GM23338 (cell line): ENCODE data around the gene CD44. TPM values are rescaled to one million over a fixed set of nuclear protein-coding genes. Genes with fewer than 3 reads are reported as not detected.

Experiments
- ATAC-seq: fragments of 200-7000 bp; cut with Tn5 transposase; 3 replicates; pipeline ENCODE4 v1.9.1; 2020
- DNase-seq: peaks from one replicate; pipeline ENCODE4 v3.0.0-alpha.2; 2015; ENCODE audit warnings: low spot score
- H2AFZ ChIP-seq: fragments of 200-600 bp; sonication (generic); 2 replicates; pipeline ENCODE4 v1.8.0; 2016; ENCODE audit warnings: antibody characterized with exemption, mild to moderate bottlenecking, moderate library complexity
- H3F3A ChIP-seq: fragments of 200-600 bp; sonication (generic); replicated peaks from 2 replicates; pipeline ENCODE4 v1.8.0; 2017; ENCODE audit warnings: antibody characterized with exemption, mixed run types, low read depth
- H3K27ac ChIP-seq: fragments of 200-600 bp; sonication (generic); 2 replicates; pipeline ENCODE4 v1.6.1; 2016; ENCODE audit warnings: low read depth
- H3K27me3 ChIP-seq: fragments of 200-600 bp; sonication (generic); 2 replicates; pipeline ENCODE4 v1.8.0; 2016; ENCODE audit warnings: mild to moderate bottlenecking, mixed run types, moderate library complexity; ENCODE audit not compliant: insufficient read depth
- H3K36me3 ChIP-seq: fragments of 200-600 bp; sonication (generic); 2 replicates; pipeline ENCODE4 v1.8.0; 2016; ENCODE audit warnings: mild to moderate bottlenecking; ENCODE audit not compliant: insufficient read depth
- H3K4me1 ChIP-seq: fragments of 200-600 bp; sonication (generic); 2 replicates; pipeline ENCODE4 v1.8.0; 2016; ENCODE audit warnings: mild to moderate bottlenecking, moderate library complexity; ENCODE audit not compliant: insufficient read depth
- H3K4me2 ChIP-seq: fragments of 200-600 bp; sonication (generic); 2 replicates; pipeline ENCODE4 v1.7.1; 2017; ENCODE audit warnings: mixed run types
- H3K4me3 ChIP-seq: fragments of 200-600 bp; sonication (generic); 2 replicates; pipeline ENCODE4 v1.6.1; 2016; ENCODE audit warnings: mixed run types
- H3K79me2 ChIP-seq: fragments of 200-600 bp; sonication (generic); replicated peaks from 2 replicates; pipeline ENCODE4 v1.8.0; 2017; ENCODE audit warnings: mild to moderate bottlenecking; ENCODE audit not compliant: insufficient read depth
- H3K9me2 ChIP-seq: fragments of 200-600 bp; sonication (generic); 2 replicates; pipeline ENCODE4 v1.8.0; 2017; ENCODE audit not compliant: insufficient read depth
- H4K20me1 ChIP-seq: fragments of 200-600 bp; sonication (generic); replicated peaks from 2 replicates; pipeline ENCODE4 v1.8.0; 2017; ENCODE audit warnings: mild to moderate bottlenecking; ENCODE audit not compliant: insufficient read depth
- H3K27ac Mint-ChIP-seq: 2 replicates; pipeline ENCODE4 v1.8.0; 2020; ENCODE audit warnings: inconsistent platforms, mild to moderate bottlenecking, moderate library complexity, mixed read lengths
- H3K27me3 Mint-ChIP-seq: 3 replicates; pipeline ENCODE4 v1.8.0; 2022; ENCODE audit warnings: low read depth, mild to moderate bottlenecking, moderate library complexity, mixed read lengths, inconsistent platforms; ENCODE audit not compliant: insufficient read depth, poor library complexity
- H3K36me3 Mint-ChIP-seq: 3 replicates; pipeline ENCODE4 v1.8.0; 2021; ENCODE audit warnings: low read depth, mild to moderate bottlenecking, inconsistent platforms, moderate library complexity, mixed read lengths
- H3K4me1 Mint-ChIP-seq: 3 replicates; pipeline ENCODE4 v1.8.0; 2020; ENCODE audit warnings: mild to moderate bottlenecking, inconsistent platforms, mixed read lengths
- H3K4me3 Mint-ChIP-seq: 3 replicates; pipeline ENCODE4 v1.8.0; 2021; ENCODE audit warnings: moderate library complexity, mild to moderate bottlenecking, inconsistent platforms, mixed read lengths
- H3K9me3 Mint-ChIP-seq: 3 replicates; pipeline ENCODE4 v1.8.0; 2020; ENCODE audit warnings: moderate library complexity, mild to moderate bottlenecking, inconsistent platforms, mixed read lengths
- CREB1 ChIP-seq: fragments of 250-450 bp; sonication (Bioruptor Pico); IDR thresholded peaks from 2 replicates; pipeline ENCODE4 v1.5.0; 2020; ENCODE audit warnings: low read depth, mild to moderate bottlenecking, moderate library complexity
- JUNB ChIP-seq: IDR thresholded peaks from one replicate; pipeline ENCODE4 v1.6.1; 2016; ENCODE audit warnings: antibody characterized with exemption; ENCODE audit not compliant: unreplicated experiment
- NANOG ChIP-seq: IDR thresholded peaks from 2 replicates; pipeline ENCODE4 v1.6.1; 2016; ENCODE audit warnings: antibody characterized with exemption, borderline replicate concordance
- STAT1 ChIP-seq: IDR thresholded peaks from one replicate; pipeline ENCODE4 v1.6.1; 2016; ENCODE audit warnings: antibody characterized with exemption; ENCODE audit not compliant: unreplicated experiment
- polyA plus RNA-seq: library from polyadenylated mRNA; unstranded; fragments of >200 nt; fragmentation: Nextera tagmentation; extraction: Ambion mirVana; gene quantifications from 2 replicates; pipeline ENCODE4 v1.2.1, GENCODE V29; 2016
- total RNA-seq: library from RNA; depleted of rRNA; stranded (reverse); fragments of >200 nt; shearing (Covaris generic); gene quantifications from 2 replicates; pipeline ENCODE4 v1.2.3, GENCODE V29; 2014
- TF ChIP-seq, protein P1 (sequence below): fragments of 250-450 bp; sonication (Bioruptor Pico); IDR thresholded peaks from 2 replicates; pipeline ENCODE4 v1.5.0; 2020; ENCODE audit warnings: mild to moderate bottlenecking, moderate library complexity
- TF ChIP-seq, protein P2 (sequence below): IDR thresholded peaks from one replicate; pipeline ENCODE4 v1.6.1; 2018; ENCODE audit warnings: antibody characterized with exemption; ENCODE audit not compliant: unreplicated experiment
- TF ChIP-seq, protein P3 (sequence below): IDR thresholded peaks from 2 replicates; pipeline ENCODE4 v1.6.1; 2016; ENCODE audit warnings: antibody characterized with exemption
- TF ChIP-seq, protein P4 (sequence below), 2 experiments: fragments of 200-600 bp in 1 of 2; sonication (generic) in 1 of 2; conservative IDR thresholded peaks; 2 replicates each; pipeline versions ENCODE4 v1.5.1 to v1.6.1; 2016 to 2017; ENCODE audit warnings: antibody characterized with exemption in 2 of 2, low read depth in 2 of 2, mild to moderate bottlenecking in 2 of 2, moderate library complexity in 1 of 2

CD44 gene
- total and polyA plus RNA-seq, 2 experiments from 2014 or later = 4.0 to 10.1 TPM

DNA sequence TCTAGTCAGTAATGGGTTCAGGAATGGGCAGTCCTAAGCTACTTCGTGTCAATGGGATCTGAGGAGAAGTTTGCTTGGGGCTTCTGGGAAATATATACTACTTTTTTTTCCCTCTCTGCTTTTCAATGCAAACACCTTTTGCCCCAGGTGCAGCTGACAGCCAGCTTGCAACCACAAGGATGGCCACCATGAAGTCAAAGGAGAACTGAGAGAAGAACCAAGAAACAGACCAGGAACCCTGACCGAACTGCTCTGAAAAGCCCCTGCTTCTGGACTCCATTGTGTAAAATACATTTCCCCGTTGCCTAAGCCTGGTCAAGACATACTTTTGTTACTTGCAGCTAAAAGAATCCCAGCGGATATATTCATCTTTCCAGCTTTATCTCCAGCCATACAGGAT, 20.1 kb upstream of the CD44 start:
- DNase-seq (no peak), ATAC-seq (no peak)
- H4K20me1 ChIP-seq = no peaks in the 10 kb centered on the region
- H3K36me3 ChIP-seq = no peaks in the 10 kb centered on the region
- H3K79me2 ChIP-seq = no peaks in the 10 kb centered on the region
- Mint-ChIP-seq H3K4me1 (peaks cover 4% of the 10 kb centered on the region; the same call in 1 of the 3 replicates), H3K9me3 (no peaks in the 10 kb centered on the region; the same call in 2 of the 3 replicates), H3K36me3 (no peaks in the 10 kb centered on the region), H3K27ac (no peak overlapping the region), H3K27me3 (no peaks in the 10 kb centered on the region), H3K4me3 (no peak overlapping the region)
- TF ChIP-seq, protein P1, sequence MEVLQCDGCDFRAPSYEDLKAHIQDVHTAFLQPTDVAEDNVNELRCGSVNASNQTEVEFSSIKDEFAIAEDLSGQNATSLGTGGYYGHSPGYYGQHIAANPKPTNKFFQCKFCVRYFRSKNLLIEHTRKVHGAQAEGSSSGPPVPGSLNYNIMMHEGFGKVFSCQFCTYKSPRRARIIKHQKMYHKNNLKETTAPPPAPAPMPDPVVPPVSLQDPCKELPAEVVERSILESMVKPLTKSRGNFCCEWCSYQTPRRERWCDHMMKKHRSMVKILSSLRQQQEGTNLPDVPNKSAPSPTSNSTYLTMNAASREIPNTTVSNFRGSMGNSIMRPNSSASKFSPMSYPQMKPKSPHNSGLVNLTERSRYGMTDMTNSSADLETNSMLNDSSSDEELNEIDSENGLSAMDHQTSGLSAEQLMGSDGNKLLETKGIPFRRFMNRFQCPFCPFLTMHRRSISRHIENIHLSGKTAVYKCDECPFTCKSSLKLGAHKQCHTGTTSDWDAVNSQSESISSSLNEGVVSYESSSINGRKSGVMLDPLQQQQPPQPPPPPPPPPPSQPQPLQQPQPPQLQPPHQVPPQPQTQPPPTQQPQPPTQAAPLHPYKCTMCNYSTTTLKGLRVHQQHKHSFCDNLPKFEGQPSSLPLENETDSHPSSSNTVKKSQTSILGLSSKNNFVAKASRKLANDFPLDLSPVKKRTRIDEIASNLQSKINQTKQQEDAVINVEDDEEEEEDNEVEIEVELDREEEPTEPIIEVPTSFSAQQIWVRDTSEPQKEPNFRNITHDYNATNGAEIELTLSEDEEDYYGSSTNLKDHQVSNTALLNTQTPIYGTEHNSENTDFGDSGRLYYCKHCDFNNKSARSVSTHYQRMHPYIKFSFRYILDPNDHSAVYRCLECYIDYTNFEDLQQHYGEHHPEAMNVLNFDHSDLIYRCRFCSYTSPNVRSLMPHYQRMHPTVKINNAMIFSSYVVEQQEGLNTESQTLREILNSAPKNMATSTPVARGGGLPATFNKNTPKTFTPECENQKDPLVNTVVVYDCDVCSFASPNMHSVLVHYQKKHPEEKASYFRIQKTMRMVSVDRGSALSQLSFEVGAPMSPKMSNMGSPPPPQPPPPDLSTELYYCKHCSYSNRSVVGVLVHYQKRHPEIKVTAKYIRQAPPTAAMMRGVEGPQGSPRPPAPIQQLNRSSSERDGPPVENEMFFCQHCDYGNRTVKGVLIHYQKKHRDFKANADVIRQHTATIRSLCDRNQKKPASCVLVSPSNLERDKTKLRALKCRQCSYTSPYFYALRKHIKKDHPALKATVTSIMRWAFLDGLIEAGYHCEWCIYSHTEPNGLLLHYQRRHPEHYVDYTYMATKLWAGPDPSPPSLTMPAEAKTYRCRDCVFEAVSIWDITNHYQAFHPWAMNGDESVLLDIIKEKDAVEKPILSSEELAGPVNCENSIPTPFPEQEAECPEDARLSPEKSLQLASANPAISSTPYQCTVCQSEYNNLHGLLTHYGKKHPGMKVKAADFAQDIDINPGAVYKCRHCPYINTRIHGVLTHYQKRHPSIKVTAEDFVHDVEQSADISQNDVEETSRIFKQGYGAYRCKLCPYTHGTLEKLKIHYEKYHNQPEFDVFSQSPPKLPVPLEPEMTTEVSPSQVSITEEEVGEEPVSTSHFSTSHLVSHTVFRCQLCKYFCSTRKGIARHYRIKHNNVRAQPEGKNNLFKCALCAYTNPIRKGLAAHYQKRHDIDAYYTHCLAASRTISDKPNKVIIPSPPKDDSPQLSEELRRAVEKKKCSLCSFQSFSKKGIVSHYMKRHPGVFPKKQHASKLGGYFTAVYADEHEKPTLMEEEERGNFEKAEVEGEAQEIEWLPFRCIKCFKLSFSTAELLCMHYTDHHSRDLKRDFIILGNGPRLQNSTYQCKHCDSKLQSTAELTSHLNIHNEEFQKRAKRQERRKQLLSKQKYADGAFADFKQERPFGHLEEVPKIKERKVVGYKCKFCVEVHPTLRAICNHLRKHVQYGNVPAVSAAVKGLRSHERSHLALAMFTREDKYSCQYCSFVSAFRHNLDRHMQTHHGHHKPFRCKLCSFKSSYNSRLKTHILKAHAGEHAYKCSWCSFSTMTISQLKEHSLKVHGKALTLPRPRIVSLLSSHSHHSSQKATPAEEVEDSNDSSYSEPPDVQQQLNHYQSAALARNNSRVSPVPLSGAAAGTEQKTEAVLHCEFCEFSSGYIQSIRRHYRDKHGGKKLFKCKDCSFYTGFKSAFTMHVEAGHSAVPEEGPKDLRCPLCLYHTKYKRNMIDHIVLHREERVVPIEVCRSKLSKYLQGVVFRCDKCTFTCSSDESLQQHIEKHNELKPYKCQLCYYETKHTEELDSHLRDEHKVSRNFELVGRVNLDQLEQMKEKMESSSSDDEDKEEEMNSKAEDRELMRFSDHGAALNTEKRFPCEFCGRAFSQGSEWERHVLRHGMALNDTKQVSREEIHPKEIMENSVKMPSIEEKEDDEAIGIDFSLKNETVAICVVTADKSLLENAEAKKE (CRISPR knock-in tag) = no peak
- TF ChIP-seq NANOG (no peak), CREB1 (no peak), STAT1 (no peak), JUNB (no peak)
- TF ChIP-seq, protein P2, sequence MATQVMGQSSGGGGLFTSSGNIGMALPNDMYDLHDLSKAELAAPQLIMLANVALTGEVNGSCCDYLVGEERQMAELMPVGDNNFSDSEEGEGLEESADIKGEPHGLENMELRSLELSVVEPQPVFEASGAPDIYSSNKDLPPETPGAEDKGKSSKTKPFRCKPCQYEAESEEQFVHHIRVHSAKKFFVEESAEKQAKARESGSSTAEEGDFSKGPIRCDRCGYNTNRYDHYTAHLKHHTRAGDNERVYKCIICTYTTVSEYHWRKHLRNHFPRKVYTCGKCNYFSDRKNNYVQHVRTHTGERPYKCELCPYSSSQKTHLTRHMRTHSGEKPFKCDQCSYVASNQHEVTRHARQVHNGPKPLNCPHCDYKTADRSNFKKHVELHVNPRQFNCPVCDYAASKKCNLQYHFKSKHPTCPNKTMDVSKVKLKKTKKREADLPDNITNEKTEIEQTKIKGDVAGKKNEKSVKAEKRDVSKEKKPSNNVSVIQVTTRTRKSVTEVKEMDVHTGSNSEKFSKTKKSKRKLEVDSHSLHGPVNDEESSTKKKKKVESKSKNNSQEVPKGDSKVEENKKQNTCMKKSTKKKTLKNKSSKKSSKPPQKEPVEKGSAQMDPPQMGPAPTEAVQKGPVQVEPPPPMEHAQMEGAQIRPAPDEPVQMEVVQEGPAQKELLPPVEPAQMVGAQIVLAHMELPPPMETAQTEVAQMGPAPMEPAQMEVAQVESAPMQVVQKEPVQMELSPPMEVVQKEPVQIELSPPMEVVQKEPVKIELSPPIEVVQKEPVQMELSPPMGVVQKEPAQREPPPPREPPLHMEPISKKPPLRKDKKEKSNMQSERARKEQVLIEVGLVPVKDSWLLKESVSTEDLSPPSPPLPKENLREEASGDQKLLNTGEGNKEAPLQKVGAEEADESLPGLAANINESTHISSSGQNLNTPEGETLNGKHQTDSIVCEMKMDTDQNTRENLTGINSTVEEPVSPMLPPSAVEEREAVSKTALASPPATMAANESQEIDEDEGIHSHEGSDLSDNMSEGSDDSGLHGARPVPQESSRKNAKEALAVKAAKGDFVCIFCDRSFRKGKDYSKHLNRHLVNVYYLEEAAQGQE = no peak
- TF ChIP-seq, protein P3, sequence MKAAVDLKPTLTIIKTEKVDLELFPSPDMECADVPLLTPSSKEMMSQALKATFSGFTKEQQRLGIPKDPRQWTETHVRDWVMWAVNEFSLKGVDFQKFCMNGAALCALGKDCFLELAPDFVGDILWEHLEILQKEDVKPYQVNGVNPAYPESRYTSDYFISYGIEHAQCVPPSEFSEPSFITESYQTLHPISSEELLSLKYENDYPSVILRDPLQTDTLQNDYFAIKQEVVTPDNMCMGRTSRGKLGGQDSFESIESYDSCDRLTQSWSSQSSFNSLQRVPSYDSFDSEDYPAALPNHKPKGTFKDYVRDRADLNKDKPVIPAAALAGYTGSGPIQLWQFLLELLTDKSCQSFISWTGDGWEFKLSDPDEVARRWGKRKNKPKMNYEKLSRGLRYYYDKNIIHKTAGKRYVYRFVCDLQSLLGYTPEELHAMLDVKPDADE = no peak
- TF ChIP-seq, protein P4, sequence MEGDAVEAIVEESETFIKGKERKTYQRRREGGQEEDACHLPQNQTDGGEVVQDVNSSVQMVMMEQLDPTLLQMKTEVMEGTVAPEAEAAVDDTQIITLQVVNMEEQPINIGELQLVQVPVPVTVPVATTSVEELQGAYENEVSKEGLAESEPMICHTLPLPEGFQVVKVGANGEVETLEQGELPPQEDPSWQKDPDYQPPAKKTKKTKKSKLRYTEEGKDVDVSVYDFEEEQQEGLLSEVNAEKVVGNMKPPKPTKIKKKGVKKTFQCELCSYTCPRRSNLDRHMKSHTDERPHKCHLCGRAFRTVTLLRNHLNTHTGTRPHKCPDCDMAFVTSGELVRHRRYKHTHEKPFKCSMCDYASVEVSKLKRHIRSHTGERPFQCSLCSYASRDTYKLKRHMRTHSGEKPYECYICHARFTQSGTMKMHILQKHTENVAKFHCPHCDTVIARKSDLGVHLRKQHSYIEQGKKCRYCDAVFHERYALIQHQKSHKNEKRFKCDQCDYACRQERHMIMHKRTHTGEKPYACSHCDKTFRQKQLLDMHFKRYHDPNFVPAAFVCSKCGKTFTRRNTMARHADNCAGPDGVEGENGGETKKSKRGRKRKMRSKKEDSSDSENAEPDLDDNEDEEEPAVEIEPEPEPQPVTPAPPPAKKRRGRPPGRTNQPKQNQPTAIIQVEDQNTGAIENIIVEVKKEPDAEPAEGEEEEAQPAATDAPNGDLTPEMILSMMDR (conservative IDR thresholded peaks at IDR 0.05; ENCODE audit: low read depth in 2 of 2) = no peak
- no peaks in the 10 kb centered on the region for H3K9me2 ChIP-seq
- H3K27ac ChIP-seq = no peak overlapping the region
- no peak overlapping the region for H3K4me2 ChIP-seq
- no peak overlapping the region for H2AFZ ChIP-seq
- H3K4me1 ChIP-seq = no peaks in the 10 kb centered on the region
- H3F3A ChIP-seq = no peaks in the 10 kb centered on the region
- H3K4me3 ChIP-seq = no peak overlapping the region
- no peaks in the 10 kb centered on the region for H3K27me3 ChIP-seq
